Amniotic stem cell (primary cell): ENCODE data around the gene NUTM2E.
"Not testable (repeated sequence)": the region's sequence is repeated elsewhere in the genome, so short reads cannot be mapped to it uniquely, and the experiment has no call there.

Experiments
- DNase-seq: peaks from one replicate; lab custom pipeline; 2025; lab: John Stamatoyannopoulos, UW

Gene NUTM2E

DNA sequence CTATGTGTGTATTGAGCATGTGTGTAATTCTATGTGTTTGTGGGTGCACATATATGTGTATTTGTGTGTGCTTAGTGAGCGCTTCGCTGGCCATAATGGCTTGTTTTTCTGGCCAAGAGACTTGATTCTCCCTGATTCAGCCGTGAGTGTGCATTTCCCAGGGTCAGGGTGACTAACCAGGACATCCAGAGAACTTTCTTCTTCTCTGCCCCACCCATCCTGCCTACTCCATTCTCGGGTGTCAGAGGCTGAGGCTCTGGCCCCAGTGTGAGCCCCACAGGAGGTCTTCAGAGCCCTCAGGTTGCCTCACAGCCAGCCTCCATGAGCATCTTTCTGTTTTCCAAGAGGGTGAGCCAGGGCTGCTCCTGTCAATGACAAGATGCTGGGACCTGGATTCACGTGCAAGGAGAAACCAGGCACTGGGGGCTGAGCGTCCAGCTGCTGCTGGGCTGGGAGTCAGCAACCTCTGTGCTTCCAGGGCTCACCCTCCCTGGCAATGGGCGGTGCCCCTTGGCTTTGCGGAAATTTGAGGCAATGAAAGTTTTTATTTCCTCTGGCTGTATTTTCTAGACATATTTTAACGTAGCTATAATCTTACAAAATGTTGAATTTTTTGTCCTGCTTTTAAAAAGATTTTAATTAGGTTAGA, 40.5 kb downstream of the NUTM2E start:
- DNase-seq, result not testable (repeated sequence)

DNA sequence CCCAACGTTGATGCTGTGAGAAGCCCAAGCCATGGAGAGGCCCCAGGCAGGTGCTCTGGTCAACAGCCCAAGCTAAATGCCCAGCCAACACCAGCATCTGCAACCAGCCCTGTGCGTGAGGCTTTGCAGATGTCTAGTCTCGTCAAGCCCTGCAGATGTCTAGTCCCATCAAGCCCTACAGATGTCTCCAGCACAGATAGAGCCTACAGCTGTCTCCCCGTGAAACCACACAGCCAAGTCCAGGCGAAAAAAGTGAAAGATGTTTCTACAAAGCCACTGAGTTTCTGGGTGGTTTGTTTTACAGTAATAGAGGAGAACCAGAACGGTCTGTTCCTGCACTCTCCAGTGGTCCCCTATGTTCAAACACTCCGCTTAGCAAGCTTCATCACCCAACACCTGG, 41.5 kb downstream of the NUTM2E start:
- not testable (repeated sequence) for DNase-seq

DNA sequence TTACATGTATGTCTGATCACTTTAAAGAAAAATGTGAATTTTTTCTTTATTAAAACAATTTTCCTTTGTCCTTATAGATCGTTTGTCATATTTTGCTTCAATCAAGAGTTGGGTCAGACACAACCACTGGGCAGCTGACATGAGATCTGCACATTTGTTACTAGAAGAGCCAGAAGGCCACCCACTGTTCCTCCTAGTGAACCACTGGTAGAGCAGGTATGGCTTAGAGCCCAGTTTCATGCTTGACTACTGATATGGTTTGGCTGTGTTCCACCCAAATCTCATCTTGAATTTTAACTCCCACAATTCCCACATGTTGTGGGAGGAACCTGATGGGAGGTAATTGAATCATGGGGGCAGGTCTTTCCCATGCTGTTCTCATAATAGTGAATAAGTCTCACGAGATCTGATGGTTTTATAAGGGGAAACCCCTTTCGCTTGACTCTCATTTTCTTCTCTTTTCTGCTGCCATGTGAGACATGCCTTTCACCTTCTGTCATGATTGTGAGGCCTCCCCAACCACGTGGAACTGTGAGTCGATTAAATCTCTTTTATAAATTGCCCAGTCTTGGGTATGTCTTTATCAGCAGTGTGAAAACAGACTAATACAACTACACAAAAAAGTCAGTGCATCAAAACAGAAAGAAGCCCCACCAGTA, 43.0 kb downstream of the NUTM2E start:
- not testable (repeated sequence) for DNase-seq

DNA sequence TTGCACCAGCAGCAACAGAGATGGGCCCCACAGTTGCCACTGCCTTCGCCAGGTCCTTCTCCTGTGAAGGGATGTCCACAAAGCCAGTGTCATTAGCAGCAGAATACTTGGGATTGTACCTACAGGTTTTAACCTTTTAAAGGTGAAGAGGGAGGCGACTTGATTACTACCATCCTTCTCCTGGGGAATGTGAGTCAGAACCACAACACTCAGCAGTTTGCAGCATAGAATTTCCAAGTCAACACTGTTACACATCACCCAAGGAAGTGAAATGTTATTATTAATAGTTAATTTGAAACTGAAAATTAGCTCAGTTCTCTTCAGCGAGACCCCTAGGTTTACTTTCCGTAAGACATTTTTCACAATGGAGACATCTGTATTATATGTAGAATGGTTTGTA, 45.2 kb downstream of the NUTM2E start:
- not testable (repeated sequence) for DNase-seq
